ENCODE results near the gene BSND. TPM values are rescaled to one million over a fixed set of nuclear protein-coding genes. Genes with fewer than 3 reads are reported as not detected.

Gene BSND
- total RNA-seq, 1 experiment from 2014 or later: 0.17 TPM

DNA sequence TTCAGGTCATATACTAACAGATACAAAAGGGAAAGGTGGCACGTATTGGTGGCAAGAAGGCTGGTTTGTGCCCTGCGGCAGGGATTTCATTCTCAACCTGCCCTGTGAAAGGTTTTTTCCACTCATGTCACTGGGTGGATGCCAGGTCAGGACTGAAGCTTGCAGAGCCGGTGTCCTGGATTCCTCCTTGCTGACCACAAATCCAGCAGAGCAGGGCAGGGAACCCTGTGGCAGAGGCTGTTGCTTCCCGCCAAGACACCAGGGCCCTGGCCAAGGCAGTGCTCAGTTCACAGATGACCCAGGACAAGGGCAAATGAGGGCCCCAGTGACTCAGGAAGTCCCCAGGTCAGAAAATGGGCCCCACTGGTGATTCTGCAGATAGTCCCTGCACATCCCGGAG lies 16.4 kb downstream of the BSND start:
- Histone ChIP-seq H2BK12ac (ENCODE audit: insufficient read length, low read depth, low read length) (no peak overlapping the region), H2BK15ac (ENCODE audit: low read depth, low read length) (no peak overlapping the region), H2AFZ (ENCODE audit: low read length) (no peak overlapping the region), H3K56ac (ENCODE audit: insufficient read length, low read depth, low read length) (no peak overlapping the region), H4K20me1 (ENCODE audit: control insufficient read depth, insufficient read depth, insufficient read length) (no peaks in the 10 kb centered on the region), H2BK5ac (ENCODE audit: insufficient read length, low read length) (no peak overlapping the region), H3K27me3 (ENCODE audit: insufficient read depth, low read length) (no peaks in the 10 kb centered on the region), H2BK120ac (ENCODE audit: low read depth, low read length, poor library complexity, severe bottlenecking) (no peak overlapping the region), H3K4ac (ENCODE audit: low read depth, low read length) (no peak overlapping the region), H3K27ac (ENCODE audit: insufficient read length, low read depth, low read length) (no peak overlapping the region), H3T11ph (ENCODE audit: low read length) (no peak overlapping the region), H2BK20ac (ENCODE audit: low read depth, low read length, poor library complexity, severe bottlenecking) (no peak overlapping the region), H3K18ac (ENCODE audit: insufficient read length, low read depth, low read length) (no peak overlapping the region), H2AK5ac (ENCODE audit: insufficient read length, low read length) (no peak overlapping the region), H3K9me3 (ENCODE audit: control insufficient read depth, low read depth, low read length) (no peaks in the 10 kb centered on the region), H4K5ac (ENCODE audit: insufficient read length, low read depth, low read length) (no peak overlapping the region), H3K14ac (ENCODE audit: insufficient read depth, low read length) (no peak overlapping the region), H3K79me1 (ENCODE audit: insufficient read depth, low read depth, low read length, poor library complexity, severe bottlenecking) (no peaks in the 10 kb centered on the region), H3K23me2 (ENCODE audit: insufficient read length, low read depth, low read length, poor library complexity, severe bottlenecking) (no peaks in the 10 kb centered on the region), H4K8ac (replicated peaks; ENCODE audit: insufficient read length, low read depth, low read length) (no peak overlapping the region), H4K91ac (ENCODE audit: insufficient read length, low read depth, low read length) (no peak overlapping the region), H3K23ac (ENCODE audit: insufficient read length, low read depth, low read length) (no peak overlapping the region), H3K4me2 (ENCODE audit: insufficient read depth, insufficient read length, low read length) (no peak overlapping the region), H3K79me2 (ENCODE audit: insufficient read depth, low read length) (no peaks in the 10 kb centered on the region), H3K4me1 (ENCODE audit: insufficient read depth, low read length) (peaks cover 3% of the 10 kb centered on the region; the same call in 1 of the 2 replicates), H3K9ac (ENCODE audit: extremely low read depth, insufficient read length, low read length) (no peak overlapping the region)
- WGBS (ENCODE audit: extremely low coverage, insufficient read length, low lambda C conversion rate): no CpG with 5 or more reads among the region's 5 CpGs
- Mint-ChIP-seq H3K36me3 (ENCODE audit: insufficient read depth in 1 of 3, low read depth in 3 of 3) (no peaks in the 10 kb centered on the region), H3K4me1 (peaks cover 12 to 18% of the 10 kb centered on the region in 2 experiments), H3K9me3 (no peaks in the 10 kb centered on the region; a peak in 1 of 5 replicates), H3K27me3 (ENCODE audit: low read depth) (peaks cover 27% of the 10 kb centered on the region), H3K4me3 (no peak overlapping the region), H3K27ac (no peak overlapping the region)
- no peak for DNase-seq
- TF ChIP-seq, protein P1, sequence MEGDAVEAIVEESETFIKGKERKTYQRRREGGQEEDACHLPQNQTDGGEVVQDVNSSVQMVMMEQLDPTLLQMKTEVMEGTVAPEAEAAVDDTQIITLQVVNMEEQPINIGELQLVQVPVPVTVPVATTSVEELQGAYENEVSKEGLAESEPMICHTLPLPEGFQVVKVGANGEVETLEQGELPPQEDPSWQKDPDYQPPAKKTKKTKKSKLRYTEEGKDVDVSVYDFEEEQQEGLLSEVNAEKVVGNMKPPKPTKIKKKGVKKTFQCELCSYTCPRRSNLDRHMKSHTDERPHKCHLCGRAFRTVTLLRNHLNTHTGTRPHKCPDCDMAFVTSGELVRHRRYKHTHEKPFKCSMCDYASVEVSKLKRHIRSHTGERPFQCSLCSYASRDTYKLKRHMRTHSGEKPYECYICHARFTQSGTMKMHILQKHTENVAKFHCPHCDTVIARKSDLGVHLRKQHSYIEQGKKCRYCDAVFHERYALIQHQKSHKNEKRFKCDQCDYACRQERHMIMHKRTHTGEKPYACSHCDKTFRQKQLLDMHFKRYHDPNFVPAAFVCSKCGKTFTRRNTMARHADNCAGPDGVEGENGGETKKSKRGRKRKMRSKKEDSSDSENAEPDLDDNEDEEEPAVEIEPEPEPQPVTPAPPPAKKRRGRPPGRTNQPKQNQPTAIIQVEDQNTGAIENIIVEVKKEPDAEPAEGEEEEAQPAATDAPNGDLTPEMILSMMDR (conservative IDR thresholded peaks at IDR 0.05): no peak
